Measurements from ENCODE around the gene SLC12A8. TPM values are rescaled to one million over a fixed set of nuclear protein-coding genes. Genes with fewer than 3 reads are reported as not detected.
A peak's percentile ranks its signal among the peaks of the same experiment; 100 is the strongest.

The SLC12A8 gene
- total RNA-seq, 1 donor from 2014 or later = 0.58 TPM

DNA sequence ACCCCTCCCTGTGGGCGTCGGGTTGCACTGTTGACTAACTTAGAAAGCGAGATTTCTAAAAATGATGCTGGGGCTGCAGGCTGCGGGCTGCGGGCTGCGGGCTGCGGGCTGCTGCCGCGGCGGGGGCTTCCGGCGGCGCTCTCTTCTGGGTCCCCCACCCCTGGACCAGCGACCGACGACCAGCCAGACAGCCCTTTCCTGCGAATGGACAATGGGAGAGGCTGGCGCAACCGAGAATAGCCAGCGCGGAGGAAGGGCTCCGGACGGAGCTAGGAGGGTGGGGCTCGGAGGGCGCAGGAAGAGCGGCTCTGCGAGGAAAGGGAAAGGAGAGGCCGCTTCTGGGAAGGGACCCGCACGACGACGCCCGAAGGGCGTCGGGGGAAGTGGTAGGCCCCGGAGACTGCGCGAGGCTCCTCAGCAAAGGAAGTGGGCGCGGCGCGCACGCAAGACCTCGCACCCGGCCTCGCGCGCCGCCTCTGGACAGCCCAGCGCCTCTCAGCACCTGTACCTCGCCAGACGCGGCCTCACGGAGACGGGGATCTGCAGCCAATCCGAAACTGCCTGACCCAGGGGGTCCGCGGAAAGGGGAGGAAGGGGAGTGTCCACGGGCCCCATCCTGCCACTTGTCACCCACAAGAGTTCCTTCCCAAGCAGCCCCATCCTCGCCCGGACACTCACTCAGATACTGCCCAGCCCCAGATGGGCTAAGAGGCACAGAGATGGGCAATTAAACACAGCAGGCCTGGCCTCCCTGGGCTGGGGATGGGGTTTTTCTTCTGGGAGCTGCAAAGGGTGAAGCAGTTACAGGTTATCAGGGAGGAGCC is 70.7 kb downstream of the SLC12A8 start:
- CTCF ChIA-PET = no interaction called here

DNA sequence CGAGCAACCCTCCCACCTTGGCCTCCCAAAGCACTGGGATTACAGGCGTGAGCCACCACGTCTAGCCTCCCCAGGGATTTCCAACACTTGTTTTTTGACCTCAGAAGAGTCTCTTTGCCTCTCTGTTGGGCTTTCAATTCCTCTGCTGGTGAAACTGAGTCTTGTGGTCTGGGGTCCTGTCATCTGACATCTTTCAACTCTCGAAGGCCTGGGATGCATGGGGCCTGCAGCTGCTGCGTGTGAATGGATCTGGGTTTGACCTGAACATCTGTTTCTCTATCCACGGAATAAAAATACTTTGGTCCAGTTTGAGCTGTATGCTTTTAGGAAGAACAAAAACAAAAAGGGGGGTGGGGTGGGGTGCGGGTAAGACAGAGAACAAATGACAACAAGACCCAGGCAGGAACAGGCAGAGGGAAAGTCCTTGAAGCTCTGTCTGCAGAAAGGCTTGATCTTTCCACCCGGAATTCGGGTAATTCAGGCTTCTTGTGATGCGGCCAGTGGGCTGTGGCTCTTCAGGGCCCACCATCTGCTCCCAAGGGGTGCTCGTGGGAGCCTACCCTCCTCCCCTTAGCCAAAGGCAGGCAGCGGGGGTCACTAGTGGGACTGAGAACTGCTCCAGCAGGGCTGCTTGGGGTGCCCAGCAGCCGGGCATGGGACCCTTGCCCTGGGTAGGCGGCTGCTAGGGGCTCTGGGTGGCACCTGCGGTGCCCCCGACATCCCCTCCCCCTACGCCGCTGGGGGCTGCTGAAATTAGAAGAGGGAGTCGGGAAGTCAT is 71.5 kb downstream of the SLC12A8 start:
- POLR2A ChIA-PET = interaction anchor here (0.5 to 1.9 kb wide), 7 partner anchors 8 to 449 kb away, joined by 3 to 8 read pairs (median 5); partner anchors contain the start of gene SNX4
- CTCF ChIA-PET = no interaction called here
- TF ChIP-seq, protein P1, sequence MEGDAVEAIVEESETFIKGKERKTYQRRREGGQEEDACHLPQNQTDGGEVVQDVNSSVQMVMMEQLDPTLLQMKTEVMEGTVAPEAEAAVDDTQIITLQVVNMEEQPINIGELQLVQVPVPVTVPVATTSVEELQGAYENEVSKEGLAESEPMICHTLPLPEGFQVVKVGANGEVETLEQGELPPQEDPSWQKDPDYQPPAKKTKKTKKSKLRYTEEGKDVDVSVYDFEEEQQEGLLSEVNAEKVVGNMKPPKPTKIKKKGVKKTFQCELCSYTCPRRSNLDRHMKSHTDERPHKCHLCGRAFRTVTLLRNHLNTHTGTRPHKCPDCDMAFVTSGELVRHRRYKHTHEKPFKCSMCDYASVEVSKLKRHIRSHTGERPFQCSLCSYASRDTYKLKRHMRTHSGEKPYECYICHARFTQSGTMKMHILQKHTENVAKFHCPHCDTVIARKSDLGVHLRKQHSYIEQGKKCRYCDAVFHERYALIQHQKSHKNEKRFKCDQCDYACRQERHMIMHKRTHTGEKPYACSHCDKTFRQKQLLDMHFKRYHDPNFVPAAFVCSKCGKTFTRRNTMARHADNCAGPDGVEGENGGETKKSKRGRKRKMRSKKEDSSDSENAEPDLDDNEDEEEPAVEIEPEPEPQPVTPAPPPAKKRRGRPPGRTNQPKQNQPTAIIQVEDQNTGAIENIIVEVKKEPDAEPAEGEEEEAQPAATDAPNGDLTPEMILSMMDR (IDR thresholded peaks at IDR 0.05) = no peak

More for the DNA sequence above, 70.7 kb downstream of the SLC12A8 start:
- Mint-ChIP-seq H3K9me3 (no peaks in the 10 kb centered on the region), H3K36me3 (ENCODE audit: low read depth) (no peaks in the 10 kb centered on the region), H3K4me1 (peaks cover 66% of the 10 kb centered on the region), H3K27ac (peak overlapping the region; percentile 79), H3K4me3 (peak overlapping the region; percentile 82), H3K27me3 (no peaks in the 10 kb centered on the region)
- TF ChIP-seq, protein P1 (IDR thresholded peaks at IDR 0.05) = no peak
- intact Hi-C loops (cut with micrococcal nuclease) = loop anchor here (2.0 to 10.0 kb wide), 6 partner anchors 21 to 453 kb away; partner anchors contain the start of genes OSBPL11 and ZNF148
- ATAC-seq (ENCODE audit: low read depth) (peak; percentile 88), DNase-seq (peak; percentile 44)
- POLR2A ChIA-PET = interaction anchor here (0.5 to 1.9 kb wide), 6 partner anchors 9 to 448 kb away, joined by 3 to 8 read pairs (median 4); no protein-coding TSS in a partner anchor

DNA sequence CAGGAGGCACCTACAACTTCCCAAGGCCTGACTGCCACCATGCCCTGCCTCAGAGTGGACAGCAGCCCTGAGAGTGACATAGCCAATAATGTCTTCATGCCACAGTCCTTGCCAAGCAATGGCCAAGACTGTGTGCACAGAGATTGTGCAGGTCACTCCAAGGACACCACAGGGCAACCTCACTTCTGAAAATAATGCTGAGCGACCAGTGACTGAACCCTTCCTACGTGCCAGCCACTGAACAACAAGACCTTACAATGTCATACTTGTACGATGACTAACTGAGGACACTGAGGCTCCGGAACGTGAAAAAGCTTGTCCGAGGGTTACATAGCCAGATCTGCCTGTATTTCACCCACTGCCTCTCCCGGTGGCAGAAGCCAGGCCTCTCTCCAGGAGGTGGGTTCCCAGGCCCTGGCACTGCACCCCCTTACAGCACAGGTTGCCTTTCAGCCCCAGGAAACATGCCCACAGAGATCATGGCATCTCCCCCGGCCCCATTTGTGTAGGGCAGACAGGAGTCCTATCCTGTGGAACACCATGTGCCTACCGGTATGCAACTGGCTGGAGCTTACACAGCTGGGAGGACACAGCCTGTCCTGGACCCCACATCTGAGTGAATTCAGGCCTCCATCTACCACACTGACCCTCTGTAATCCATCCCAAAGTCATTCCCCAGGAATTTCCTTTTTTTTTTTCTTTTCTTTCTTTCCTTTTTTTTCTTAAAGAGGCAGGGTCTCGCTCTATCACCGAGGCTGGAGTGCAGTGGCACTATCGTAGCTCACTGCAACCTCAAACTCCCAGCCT is 72.3 kb downstream of the SLC12A8 start:
- Mint-ChIP-seq H3K27me3 (no peaks in the 10 kb centered on the region), H3K4me3 (no peak overlapping the region), H3K27ac (no peak overlapping the region), H3K9me3 (no peaks in the 10 kb centered on the region), H3K4me1 (peaks cover 60% of the 10 kb centered on the region), H3K36me3 (ENCODE audit: low read depth) (no peaks in the 10 kb centered on the region)
- intact Hi-C loops (cut with micrococcal nuclease) = loop anchor here (2.0 to 10.0 kb wide), 5 partner anchors 19 to 455 kb away; partner anchors contain the start of genes OSBPL11 and ZNF148
- CTCF ChIA-PET = no interaction called here
- ATAC-seq (ENCODE audit: low read depth) (no peak), DNase-seq (no peak)
- POLR2A ChIA-PET = interaction anchor here (0.6 to 1.6 kb wide), 4 partner anchors 8 to 380 kb away, joined by 3 to 8 read pairs (median 6); partner anchors contain the start of gene SNX4
- TF ChIP-seq, protein P1 (IDR thresholded peaks at IDR 0.05) = no peak

More for the DNA sequence above, 71.5 kb downstream of the SLC12A8 start:
- Mint-ChIP-seq H3K9me3 (no peaks in the 10 kb centered on the region), H3K4me3 (peak overlapping the region; percentile 82), H3K4me1 (peaks cover 66% of the 10 kb centered on the region), H3K36me3 (ENCODE audit: low read depth) (no peaks in the 10 kb centered on the region), H3K27me3 (no peaks in the 10 kb centered on the region), H3K27ac (no peak overlapping the region)
- DNase-seq (peak; percentile 36), ATAC-seq (ENCODE audit: low read depth) (no peak)
- intact Hi-C loops (cut with micrococcal nuclease) = loop anchor here (2.0 to 10.0 kb wide), 5 partner anchors 20 to 454 kb away; partner anchors contain the start of genes OSBPL11 and ZNF148

DNA sequence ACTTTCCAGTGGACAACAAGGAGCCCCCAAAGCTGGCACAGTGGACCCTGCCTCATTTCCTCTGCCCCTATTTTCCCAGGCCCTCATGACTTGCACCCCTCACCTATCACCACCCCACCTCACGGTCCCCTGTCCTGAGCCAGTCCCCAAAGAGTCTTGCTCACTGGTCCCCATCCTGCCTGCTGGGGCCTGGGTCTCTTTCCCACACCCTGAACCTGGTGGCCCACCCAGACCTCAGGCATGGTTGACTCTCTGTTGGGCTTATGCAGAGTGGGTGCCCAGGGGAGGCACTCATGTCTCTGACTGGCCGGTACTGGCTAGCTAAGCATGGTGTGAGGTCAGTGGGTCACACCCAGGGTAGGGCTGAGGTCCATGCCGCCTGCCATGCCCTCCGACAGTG is 73.2 kb downstream of the SLC12A8 start:
- intact Hi-C loops (cut with micrococcal nuclease) = no loop called here
- no peak for ATAC-seq (ENCODE audit: low read depth)
- Mint-ChIP-seq H3K4me1 (peaks cover 57% of the 10 kb centered on the region), H3K36me3 (ENCODE audit: low read depth) (no peaks in the 10 kb centered on the region), H3K27me3 (no peaks in the 10 kb centered on the region), H3K9me3 (no peaks in the 10 kb centered on the region), H3K4me3 (no peak overlapping the region), H3K27ac (peak overlapping the region; percentile 30)
- DNase-seq = no peak
- POLR2A ChIA-PET = interaction anchor here (0.5 kb wide), 1 partner anchor 449 kb away, joined by 4 read pairs; no protein-coding TSS in a partner anchor
- TF ChIP-seq, protein P1 (IDR thresholded peaks at IDR 0.05) = no peak
- CTCF ChIA-PET = no interaction called here
